ENCODE data around the gene CCDC92B. TPM values are rescaled to one million over a fixed set of nuclear protein-coding genes. Genes with fewer than 3 reads are reported as not detected.

CCDC92B gene
- total RNA-seq, 1 donor from 2014 or later: 0.16 TPM

- Histone ChIP-seq H3K4me1 (peaks cover 6% of the 10 kb centered on the region), H3K4me3 (no peak overlapping the region), H3K27me3 (ENCODE audit: low read depth) (no peaks in the 10 kb centered on the region), H3K36me3 (peaks cover 98% of the 10 kb centered on the region), H3K9me3 (replicated peaks) (no peaks in the 10 kb centered on the region), H3K27ac (replicated peaks) (no peak overlapping the region)
- intact Hi-C loops (cut with micrococcal nuclease): no loop called here
- no peak for DNase-seq
- TF ChIP-seq CTCF (IDR thresholded peaks at IDR 0.05; ENCODE audit: borderline replicate concordance): no peak
Measured at GRCh38 chr17:2695243-2695960, 54.0 kb downstream of the CCDC92B start.

- intact Hi-C loops (cut with micrococcal nuclease): no loop called here
- Histone ChIP-seq H3K4me1 (peaks cover 14% of the 10 kb centered on the region), H3K27me3 (ENCODE audit: low read depth) (no peaks in the 10 kb centered on the region), H3K4me3 (no peak overlapping the region), H3K36me3 (peaks cover 95% of the 10 kb centered on the region), H3K9me3 (replicated peaks) (no peaks in the 10 kb centered on the region), H3K27ac (replicated peaks) (no peak overlapping the region)
- DNase-seq: no peak
- TF ChIP-seq CTCF (IDR thresholded peaks at IDR 0.05; ENCODE audit: borderline replicate concordance): no peak
Measured at GRCh38 chr17:2694381-2695242, 54.8 kb downstream of the CCDC92B start.

GRCh38 chr17:2693561-2694380, 55.7 kb downstream of the CCDC92B start:
- DNase-seq: no peak
- peaks cover 86% of the 10 kb centered on the region for H3K36me3 ChIP-seq
- no peak overlapping the region for H3K27ac ChIP-seq (replicated peaks)
- no peaks in the 10 kb centered on the region for H3K27me3 ChIP-seq (ENCODE audit: low read depth)
- no peak for TF ChIP-seq CTCF (IDR thresholded peaks at IDR 0.05; ENCODE audit: borderline replicate concordance)
- H3K4me3 ChIP-seq: no peak overlapping the region
- intact Hi-C loops (cut with micrococcal nuclease): no loop called here
- H3K4me1 ChIP-seq: peaks cover 22% of the 10 kb centered on the region
- no peaks in the 10 kb centered on the region for H3K9me3 ChIP-seq (replicated peaks)

GRCh38 chr17:2692781-2693135, 56.7 kb downstream of the CCDC92B start:
- no peak for DNase-seq
- peaks cover 76% of the 10 kb centered on the region for H3K36me3 ChIP-seq
- H3K9me3 ChIP-seq (replicated peaks): no peaks in the 10 kb centered on the region
- H3K27me3 ChIP-seq (ENCODE audit: low read depth): no peaks in the 10 kb centered on the region
- TF ChIP-seq CTCF (IDR thresholded peaks at IDR 0.05; ENCODE audit: borderline replicate concordance): no peak
- intact Hi-C loops (cut with micrococcal nuclease): no loop called here
- H3K4me3 ChIP-seq: no peak overlapping the region
- H3K4me1 ChIP-seq: peaks cover 33% of the 10 kb centered on the region
- no peak overlapping the region for H3K27ac ChIP-seq (replicated peaks)
